ENCODE results near the gene METTL25B.

DNA sequence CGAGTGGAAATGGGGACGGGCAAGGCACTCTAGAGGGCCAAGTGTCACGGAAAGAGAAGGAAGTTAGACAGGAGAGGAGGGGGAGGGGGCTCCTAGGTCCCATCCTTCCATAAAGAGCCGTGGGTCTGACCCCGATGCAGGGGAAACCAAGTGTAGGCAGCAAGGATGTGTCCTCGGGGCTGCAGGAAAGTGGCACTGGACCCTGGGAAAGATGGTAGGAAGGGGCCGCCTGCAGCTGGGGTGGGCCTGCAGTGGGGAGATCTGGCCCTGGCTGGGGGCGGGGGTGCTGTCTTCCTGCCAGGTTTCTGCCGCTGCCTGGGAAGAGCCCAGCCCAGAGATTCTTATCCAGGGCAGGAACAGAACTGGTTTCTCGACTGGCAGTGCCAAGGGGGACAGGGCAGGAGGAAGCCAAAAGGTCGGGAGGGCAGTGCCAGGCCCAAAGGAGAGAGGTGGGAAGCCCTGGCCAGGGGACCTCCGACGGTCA, 35.8 kb upstream of the METTL25B start:
- TF ChIP-seq OSR1 (CRISPR knock-in tag; IDR thresholded peaks at IDR 0.05), result no peak
- TF ChIP-seq TCF4 (CRISPR knock-in tag; IDR thresholded peaks at IDR 0.05; ENCODE audit: borderline replicate concordance), result peak; percentile 31; the same call in 1 of the 2 replicates
- TF ChIP-seq, protein P1, sequence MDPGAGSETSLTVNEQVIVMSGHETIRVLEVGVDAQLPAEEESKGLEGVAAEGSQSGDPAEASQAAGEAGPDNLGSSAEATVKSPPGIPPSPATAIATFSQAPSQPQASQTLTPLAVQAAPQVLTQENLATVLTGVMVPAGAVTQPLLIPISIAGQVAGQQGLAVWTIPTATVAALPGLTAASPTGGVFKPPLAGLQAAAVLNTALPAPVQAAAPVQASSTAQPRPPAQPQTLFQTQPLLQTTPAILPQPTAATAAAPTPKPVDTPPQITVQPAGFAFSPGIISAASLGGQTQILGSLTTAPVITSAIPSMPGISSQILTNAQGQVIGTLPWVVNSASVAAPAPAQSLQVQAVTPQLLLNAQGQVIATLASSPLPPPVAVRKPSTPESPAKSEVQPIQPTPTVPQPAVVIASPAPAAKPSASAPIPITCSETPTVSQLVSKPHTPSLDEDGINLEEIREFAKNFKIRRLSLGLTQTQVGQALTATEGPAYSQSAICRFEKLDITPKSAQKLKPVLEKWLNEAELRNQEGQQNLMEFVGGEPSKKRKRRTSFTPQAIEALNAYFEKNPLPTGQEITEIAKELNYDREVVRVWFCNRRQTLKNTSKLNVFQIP (CRISPR knock-in tag; IDR thresholded peaks at IDR 0.05; ENCODE audit: borderline replicate concordance, low read depth), result no peak
- no peak for TF ChIP-seq GLIS3 (CRISPR knock-in tag; IDR thresholded peaks at IDR 0.05)
- TF ChIP-seq, protein P2, sequence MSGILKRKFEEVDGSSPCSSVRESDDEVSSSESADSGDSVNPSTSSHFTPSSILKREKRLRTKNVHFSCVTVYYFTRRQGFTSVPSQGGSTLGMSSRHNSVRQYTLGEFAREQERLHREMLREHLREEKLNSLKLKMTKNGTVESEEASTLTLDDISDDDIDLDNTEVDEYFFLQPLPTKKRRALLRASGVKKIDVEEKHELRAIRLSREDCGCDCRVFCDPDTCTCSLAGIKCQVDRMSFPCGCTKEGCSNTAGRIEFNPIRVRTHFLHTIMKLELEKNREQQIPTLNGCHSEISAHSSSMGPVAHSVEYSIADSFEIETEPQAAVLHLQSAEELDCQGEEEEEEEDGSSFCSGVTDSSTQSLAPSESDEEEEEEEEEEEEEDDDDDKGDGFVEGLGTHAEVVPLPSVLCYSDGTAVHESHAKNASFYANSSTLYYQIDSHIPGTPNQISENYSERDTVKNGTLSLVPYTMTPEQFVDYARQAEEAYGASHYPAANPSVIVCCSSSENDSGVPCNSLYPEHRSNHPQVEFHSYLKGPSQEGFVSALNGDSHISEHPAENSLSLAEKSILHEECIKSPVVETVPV (CRISPR knock-in tag; IDR thresholded peaks at IDR 0.05), result no peak
- no peak for TF ChIP-seq RARB (CRISPR knock-in tag; IDR thresholded peaks at IDR 0.05)
- no peak for TF ChIP-seq ISL1 (CRISPR knock-in tag; IDR thresholded peaks at IDR 0.05)
- TF ChIP-seq SNAI2 (CRISPR knock-in tag; IDR thresholded peaks at IDR 0.05), result no peak
- TF ChIP-seq, protein P3, sequence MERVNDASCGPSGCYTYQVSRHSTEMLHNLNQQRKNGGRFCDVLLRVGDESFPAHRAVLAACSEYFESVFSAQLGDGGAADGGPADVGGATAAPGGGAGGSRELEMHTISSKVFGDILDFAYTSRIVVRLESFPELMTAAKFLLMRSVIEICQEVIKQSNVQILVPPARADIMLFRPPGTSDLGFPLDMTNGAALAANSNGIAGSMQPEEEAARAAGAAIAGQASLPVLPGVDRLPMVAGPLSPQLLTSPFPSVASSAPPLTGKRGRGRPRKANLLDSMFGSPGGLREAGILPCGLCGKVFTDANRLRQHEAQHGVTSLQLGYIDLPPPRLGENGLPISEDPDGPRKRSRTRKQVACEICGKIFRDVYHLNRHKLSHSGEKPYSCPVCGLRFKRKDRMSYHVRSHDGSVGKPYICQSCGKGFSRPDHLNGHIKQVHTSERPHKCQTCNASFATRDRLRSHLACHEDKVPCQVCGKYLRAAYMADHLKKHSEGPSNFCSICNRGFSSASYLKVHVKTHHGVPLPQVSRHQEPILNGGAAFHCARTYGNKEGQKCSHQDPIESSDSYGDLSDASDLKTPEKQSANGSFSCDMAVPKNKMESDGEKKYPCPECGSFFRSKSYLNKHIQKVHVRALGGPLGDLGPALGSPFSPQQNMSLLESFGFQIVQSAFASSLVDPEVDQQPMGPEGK (CRISPR knock-in tag; IDR thresholded peaks at IDR 0.05; ENCODE audit: borderline replicate concordance), result no peak
- no peak for TF ChIP-seq ZFP30 (CRISPR knock-in tag; IDR thresholded peaks at IDR 0.05)
- no peak for TF ChIP-seq CSDC2 (CRISPR knock-in tag; IDR thresholded peaks at IDR 0.05)
- no peak for TF ChIP-seq ZNF8 (CRISPR knock-in tag; IDR thresholded peaks at IDR 0.05)
